Common myeloid progenitor, CD34-positive (primary cell): ENCODE data around the gene GUCA1C.

Experiments used
- CTCF ChIA-PET: fragments of 350-600 bp; sonication (Branson Sonifier 250); formaldehyde crosslinking; loops from one replicate; lab custom pipeline; 2021; ENCODE audit warnings: antibody characterized with exemption; lab: Charles Lee
- POLR2A ChIA-PET: fragments of 350-600 bp; sonication (Branson Sonifier 250); formaldehyde crosslinking; loops from one replicate; lab custom pipeline; 2021; ENCODE audit warnings: antibody characterized with exemption; lab: Charles Lee
- DNase-seq, 3 donors: peaks; one replicate each; pipeline versions ENCODE4 v3.0.0 to v3.0.0-alpha.2; 2013
- H3K27ac ChIP-seq, 2 experiments: 1 replicate in 1 of 2; 2 replicates in 1 of 2; pipeline ENCODE4 v1.7.0; 2013; ENCODE audit warnings: inconsistent platforms in 2 of 2, low read length in 2 of 2, mild to moderate bottlenecking in 2 of 2, low read depth in 1 of 2, moderate library complexity in 1 of 2; ENCODE audit not compliant: severe bottlenecking in 2 of 2, insufficient read depth in 1 of 2, poor library complexity in 1 of 2
- H3K27me3 ChIP-seq, 5 experiments: replicated peaks in 2 of 5; 1 replicate in 3 of 5; 2 replicates in 2 of 5; pipeline versions ENCODE4 v1.6.1 to v1.7.0; 2013; ENCODE audit warnings: low read length in 4 of 5, mild to moderate bottlenecking in 2 of 5, moderate library complexity in 2 of 5, inconsistent platforms in 1 of 5; ENCODE audit not compliant: insufficient read depth in 5 of 5, control insufficient read depth in 4 of 5
- H3K36me3 ChIP-seq, 4 experiments: 1 replicate in 2 of 4; 2 replicates in 2 of 4; pipeline versions ENCODE4 v1.6.1 to v1.7.0; 2013; ENCODE audit warnings: low read length in 3 of 4, control low read depth in 1 of 4, mild to moderate bottlenecking in 1 of 4; ENCODE audit not compliant: control insufficient read depth in 4 of 4, insufficient read depth in 4 of 4
- H3K4me1 ChIP-seq, 4 experiments: 1 replicate in 3 of 4; 2 replicates in 1 of 4; pipeline versions ENCODE4 v1.6.1 to v1.7.1; 2013; ENCODE audit warnings: low read length in 3 of 4, mild to moderate bottlenecking in 3 of 4, control low read depth in 1 of 4, inconsistent platforms in 1 of 4, moderate library complexity in 1 of 4; ENCODE audit not compliant: control insufficient read depth in 4 of 4, insufficient read depth in 4 of 4; ENCODE audit errors: control extremely low read depth in 1 of 4
- H3K4me3 ChIP-seq, 7 experiments: 1 replicate in 4 of 7; 2 replicates in 3 of 7; pipeline versions ENCODE4 v1.5.1 to v1.7.0; 2013; ENCODE audit warnings: mild to moderate bottlenecking in 7 of 7, low read length in 6 of 7, moderate library complexity in 6 of 7, inconsistent platforms in 2 of 7, low read depth in 2 of 7, control low read depth in 1 of 7; ENCODE audit not compliant: insufficient read depth in 4 of 7, control insufficient read depth in 1 of 7; ENCODE audit errors: extremely low read depth in 1 of 7
- H3K9me3 ChIP-seq, 5 experiments: 1 replicate in 4 of 5; 2 replicates in 1 of 5; pipeline versions ENCODE4 v1.6.1 to v1.7.1; 2013; ENCODE audit warnings: low read length in 4 of 5, mild to moderate bottlenecking in 2 of 5, inconsistent platforms in 1 of 5, low read depth in 1 of 5, moderate library complexity in 1 of 5; ENCODE audit not compliant: control insufficient read depth in 4 of 5, insufficient read depth in 2 of 5; ENCODE audit errors: control extremely low read depth in 1 of 5
- WGBS: methylation state at CpG from one replicate; pipeline ENCODE4 v1.1.5; 2013; ENCODE audit not compliant: insufficient coverage; 5-methylcytosine and 5-hydroxymethylcytosine counted together

The GUCA1C gene

DNA sequence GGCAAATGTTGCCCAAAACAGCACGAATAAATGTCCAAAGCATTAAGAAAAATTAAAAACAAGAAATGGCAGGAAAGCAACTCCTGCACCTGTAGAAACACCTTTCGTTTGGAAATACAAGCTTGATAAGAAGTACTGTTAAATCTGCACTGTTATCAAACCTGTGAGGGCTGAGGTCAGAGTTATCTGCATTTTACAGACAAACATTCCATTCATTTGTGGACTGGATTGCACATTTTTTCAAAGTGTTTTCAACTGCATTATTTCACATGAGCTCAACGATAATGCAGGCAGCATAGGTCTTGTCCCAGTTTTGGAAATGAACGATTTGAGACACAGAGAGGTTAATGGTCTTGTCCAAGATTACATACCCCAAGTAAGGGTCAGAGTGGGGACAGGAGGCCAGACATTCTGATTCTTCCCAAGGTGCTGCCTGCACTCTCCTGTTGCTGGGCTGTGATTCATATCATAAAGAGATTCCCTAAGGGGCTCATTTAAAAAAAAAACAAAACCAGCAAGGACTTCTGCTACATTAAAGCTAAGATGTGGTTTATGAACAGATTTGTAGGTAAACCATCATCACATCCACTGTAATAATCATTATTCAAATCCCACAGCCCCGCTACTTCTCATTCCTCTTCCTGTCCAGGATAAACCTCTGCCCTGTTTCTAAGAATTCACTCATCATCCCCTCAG lies 13.0 kb downstream of the GUCA1C start:
- POLR2A ChIA-PET: no interaction called here
- Histone ChIP-seq H3K27ac (no peak overlapping the region), H3K9me3 (no peaks in the 10 kb centered on the region), H3K27me3 (peaks cover 0 to 3% (median 0%) of the 10 kb centered on the region in 5 experiments), H3K4me1 (no peaks in the 10 kb centered on the region), H3K4me3 (no peak overlapping the region), H3K36me3 (no peaks in the 10 kb centered on the region)
- 89% methylated on average over 5 of the region's 5 CpGs for WGBS
- CTCF ChIA-PET: no interaction called here
- DNase-seq: no peak

DNA sequence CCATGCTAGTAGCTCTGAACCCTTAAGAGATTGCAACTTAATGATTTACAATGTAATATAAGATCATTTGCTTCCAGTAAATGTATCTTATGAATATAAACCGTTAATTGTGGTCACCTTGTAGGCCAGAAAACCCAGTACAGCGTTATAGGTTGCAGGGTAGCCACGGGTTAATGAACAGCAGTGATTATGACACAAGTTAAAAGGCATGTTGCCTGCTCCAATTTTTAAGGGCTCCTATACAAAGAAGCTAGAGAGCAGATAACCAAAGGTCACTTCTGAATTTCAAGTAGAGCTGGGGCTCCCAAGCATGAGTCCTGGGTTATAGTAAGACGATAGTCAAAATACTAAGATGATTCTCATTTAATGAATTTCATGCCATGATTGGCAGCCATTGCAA lies 13.5 kb downstream of the GUCA1C start:
- no peak for DNase-seq
- 82% methylated on average over 4 of the region's 4 CpGs for WGBS
- Histone ChIP-seq H3K9me3 (no peaks in the 10 kb centered on the region), H3K27ac (no peak overlapping the region), H3K4me1 (no peaks in the 10 kb centered on the region), H3K4me3 (no peak overlapping the region), H3K36me3 (no peaks in the 10 kb centered on the region), H3K27me3 (peaks cover 0 to 3% (median 0%) of the 10 kb centered on the region in 5 experiments)
- ChIA-PET CTCF (no interaction called here), POLR2A (no interaction called here)

- Histone ChIP-seq H3K27me3 (no peaks in the 10 kb centered on the region), H3K27ac (no peak overlapping the region), H3K4me1 (no peaks in the 10 kb centered on the region), H3K4me3 (no peak overlapping the region), H3K36me3 (no peaks in the 10 kb centered on the region), H3K9me3 (no peaks in the 10 kb centered on the region)
- DNase-seq: no peak
- POLR2A ChIA-PET: no interaction called here
- CTCF ChIA-PET: interaction anchor here (0.6 kb wide), 1 partner anchor 1727 kb away, joined by 3 read pairs; no protein-coding TSS in a partner anchor
- WGBS: 85% methylated on average over 4 of the region's 8 CpGs
These were observed 16.6 kb downstream of the GUCA1C start for GRCh38 chr3:108936924-108937689.

GRCh38 chr3:108931035-108931434 lies 22.6 kb downstream of the GUCA1C start:
- ChIA-PET POLR2A (no interaction called here), CTCF (no interaction called here)
- Histone ChIP-seq H3K36me3 (no peaks in the 10 kb centered on the region), H3K9me3 (peaks cover 0 to 6% (median 0%) of the 10 kb centered on the region in 5 experiments), H3K4me1 (no peaks in the 10 kb centered on the region), H3K27me3 (peaks cover 0 to 2% (median 0%) of the 10 kb centered on the region in 5 experiments), H3K4me3 (no peak overlapping the region), H3K27ac (no peak overlapping the region)
- no peak for DNase-seq

GRCh38 chr3:108918866-108919265 lies 34.8 kb downstream of the GUCA1C start:
- ChIA-PET CTCF (interaction anchor here (1.9 kb wide), 1 partner anchor 430 kb away, joined by 4 read pairs; no protein-coding TSS in a partner anchor), POLR2A (no interaction called here)
- no peak for DNase-seq
- Histone ChIP-seq H3K4me3 (no peak overlapping the region), H3K36me3 (no peaks in the 10 kb centered on the region), H3K9me3 (no peaks in the 10 kb centered on the region), H3K27me3 (peaks cover 0 to 3% (median 2%) of the 10 kb centered on the region in 5 experiments), H3K27ac (no peak overlapping the region), H3K4me1 (no peaks in the 10 kb centered on the region)
- WGBS: no CpG with 5 or more reads among the region's 3 CpGs

- Histone ChIP-seq H3K4me1 (no peaks in the 10 kb centered on the region), H3K27ac (no peak overlapping the region), H3K9me3 (no peaks in the 10 kb centered on the region), H3K27me3 (peaks cover 0 to 3% (median 2%) of the 10 kb centered on the region in 5 experiments), H3K4me3 (no peak overlapping the region), H3K36me3 (no peaks in the 10 kb centered on the region)
- WGBS: 40% methylated on average over 3 of the region's 6 CpGs
- ChIA-PET CTCF (interaction anchor here (0.6 to 3.3 kb wide), 20 partner anchors 8 to 427 kb away, joined by 3 to 9 read pairs (median 4); no protein-coding TSS in a partner anchor), POLR2A (no interaction called here)
- peak; percentile 53 to 76 (median 73) for DNase-seq
These were observed 38.7 kb downstream of the GUCA1C start for GRCh38 chr3:108914774-108915641.
